Heart right ventricle (tissue), 16 donors: Measurements from ENCODE around the gene CYP4B1. TPM values are rescaled to one million over a fixed set of nuclear protein-coding genes. Genes with fewer than 3 reads are reported as not detected.
A peak's percentile ranks its signal among the peaks of the same experiment; 100 is the strongest.

Experiments
- ATAC-seq, 8 donors: fragments of 200-7000 bp; cut with Tn5 transposase; one replicate each; pipeline ENCODE4 v1.9.1; 2020; ENCODE audit warnings: mild to moderate bottlenecking in 8 of 8, moderate library complexity in 8 of 8, moderate number of reproducible peaks in 1 of 8
- DNase-seq, 2 donors: peaks; one replicate each; pipeline ENCODE4 v3.0.0-alpha.2; 2020
- H3K27ac ChIP-seq, 10 donors: fragments of 200-600 bp; sonication (generic) in 2 of 10; one replicate each; pipeline versions ENCODE4 v1.5.0 to v1.8.0; 2020 to 2022; ENCODE audit warnings: mild to moderate bottlenecking in 3 of 10
- H3K27me3 ChIP-seq, 7 donors: fragments of 200-600 bp; one replicate each; pipeline ENCODE4 v1.8.0; 2021 to 2022; ENCODE audit warnings: mild to moderate bottlenecking in 2 of 7
- H3K36me3 ChIP-seq, 9 donors: fragments of 200-600 bp; sonication (generic) in 1 of 9; one replicate each; pipeline versions ENCODE4 v1.5.0 to v1.8.0; 2020 to 2022; ENCODE audit warnings: mild to moderate bottlenecking in 2 of 9
- H3K4me1 ChIP-seq, 9 donors: fragments of 200-600 bp; sonication (generic) in 1 of 9; one replicate each; pipeline versions ENCODE4 v1.5.0 to v1.8.0; 2020 to 2022; ENCODE audit warnings: mild to moderate bottlenecking in 4 of 9
- H3K4me3 ChIP-seq, 10 donors: fragments of 200-600 bp; sonication (generic) in 2 of 10; one replicate each; pipeline versions ENCODE4 v1.5.0 to v1.8.0; 2020 to 2022; ENCODE audit warnings: mild to moderate bottlenecking in 7 of 10, moderate library complexity in 2 of 10
- H3K9me3 ChIP-seq, 11 donors: fragments of 200-600 bp in 10 of 11; sonication (generic) in 2 of 11; one replicate each; pipeline versions ENCODE4 v1.5.0 to v1.8.0; 2013 to 2022; ENCODE audit warnings: mild to moderate bottlenecking in 2 of 11, control low read depth in 1 of 11, moderate library complexity in 1 of 11
- CTCF ChIP-seq, 9 donors: fragments of 200-600 bp; sonication (generic) in 2 of 9; IDR thresholded peaks; one replicate each; pipeline versions ENCODE4 v1.5.0 to v1.8.0; 2021 to 2022; ENCODE audit warnings: antibody characterized with exemption in 9 of 9, mild to moderate bottlenecking in 5 of 9, moderate library complexity in 1 of 9
- WGBS, 2 donors: extraction: QIAGEN DNeasy Blood & Tissue Kit; methylation state at CpG; one replicate each; pipeline ENCODE4 v1.1.7; 2013; ENCODE audit warnings: inconsistent platforms in 1 of 2; 5-methylcytosine and 5-hydroxymethylcytosine counted together
- intact Hi-C, 10 donors: fragments of 100-400 bp; cut with DNase I; formaldehyde crosslinking; loops; one replicate each; pipeline versions ENCODE4 v1.11.1 to v1.14.2; 2022
- polyA plus RNA-seq, 2 donors: library from polyadenylated mRNA; stranded (reverse); fragments of 200-250 nt; gene quantifications; one replicate each; pipeline ENCODE4 v1.2.3, GENCODE V29; 2013
- total RNA-seq, 10 donors: library from RNA; stranded (reverse); fragmentation: NEBNext Ultra II Directional in 3 of 10; extraction: Animal tissue kit (Norgen Biotek cat#: 25700) in 3 of 10; gene quantifications; one replicate each; pipeline versions ENCODE4 v1.2.1 to v1.2.4, GENCODE V29; 2021 to 2023
- donor health status: Arrhythmogenic right ventricular cardiomyopathy.
- donor health status: ischemic (EF 13 %, LVEDD 7.1; RV severe dilation, severe dysfunction).
- donor health status: healthy with polysubstance abuse.
- donor health status: DM: no; HTN: yes; CAD: no.
- donor health status: DM: no; HTN: no; CAD: no.
- donor health status: ischemic (EF 25% LVEDD 6.9; RV normal size, moderate dysfunction).
- donor health status: ischemic (EF 25% LVEDD 5.7; RV mildly dilated, moderate dysfunction).
- donor health status: healthy.
- donor health status: DM: yes; HTN: yes; CAD: no.
- donor health status: Ischemic cardiomyopathy.
- donor health status: ischemic (EF 35%, LVEDD 5.7; RV mildly dilated, moderate dysfunction).
- donor health status: nonischemic (EF 11% LVEDD 7.7; RV severe dilation, severe dysfunction).
- donor health status: DM: yes; HTN: yes; CAD: no.
- donor health status: PGD.
- donor health status: ischemic (EF 29% LVEDD 5.4; RV normal size, mild dysfunction).
- donor health status: nonischemic (EF 23%, LVEDD 6.1; RV moderate dilation, normal function).

CYP4B1 gene
- total and polyA plus RNA-seq, 12 donors, result 0.77 to 33.2 (median 6.3) TPM

DNA sequence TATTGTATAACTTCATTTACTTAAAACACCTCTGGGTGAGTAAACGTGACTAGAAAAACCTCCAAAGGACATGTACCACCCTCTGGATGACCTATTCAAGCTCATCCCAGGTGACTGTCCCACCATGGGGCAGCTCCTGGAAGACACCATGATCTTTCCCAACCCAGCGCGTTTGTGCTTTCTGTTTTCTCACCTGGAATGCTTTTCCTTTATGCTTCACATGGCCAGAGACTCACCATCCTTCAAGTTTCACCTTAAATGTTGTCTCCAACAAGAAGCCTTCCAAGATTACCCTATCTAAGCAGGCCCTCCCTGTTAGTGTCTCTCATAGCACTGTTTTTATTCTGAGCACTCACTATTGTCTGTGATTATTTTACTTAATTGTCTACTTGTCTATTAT is 11.1 kb downstream of the CYP4B1 start:
- intact Hi-C loops, result loop anchor here in 2 of 10 donors (5.0 to 10.0 kb wide), 2 partner anchors 63 to 65 kb away; no protein-coding TSS in a partner anchor
- no peak for ATAC-seq
- no peak for DNase-seq
- H3K4me1 ChIP-seq, result peaks cover 29 to 59% (median 49%) of the 10 kb centered on the region in 9 donors
- no peaks in the 10 kb centered on the region for H3K9me3 ChIP-seq
- H3K4me3 ChIP-seq, result no peak overlapping the region
- no peak for TF ChIP-seq CTCF (IDR thresholded peaks at IDR 0.05)
- WGBS, 2 donors, result 95% methylated on average over 3 of the region's 3 CpGs
- peaks cover 0 to 3% (median 0%) of the 10 kb centered on the region in 7 donors for H3K27me3 ChIP-seq
- H3K36me3 ChIP-seq, result no peaks in the 10 kb centered on the region
- H3K27ac ChIP-seq, result peak overlapping the region in 5 of 10 donors; percentile 19 to 78 (median 68)

DNA sequence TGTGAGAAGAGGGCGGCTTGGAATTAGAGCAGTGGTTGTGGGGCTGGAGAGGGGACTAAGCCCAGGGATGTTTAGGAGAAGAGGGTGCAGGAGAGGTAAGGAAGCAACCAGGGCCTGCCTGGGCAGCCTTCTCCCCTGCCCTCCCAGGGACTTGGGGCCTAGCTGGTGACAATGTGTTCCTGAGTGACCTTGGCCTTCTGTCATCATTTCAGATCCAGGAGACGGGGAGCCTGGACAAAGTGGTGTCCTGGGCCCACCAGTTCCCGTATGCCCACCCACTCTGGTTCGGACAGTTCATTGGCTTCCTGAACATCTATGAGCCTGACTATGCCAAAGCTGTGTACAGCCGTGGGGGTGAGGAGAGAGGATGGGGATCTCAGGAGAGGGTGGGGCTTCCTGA is 11.8 kb downstream of the CYP4B1 start:
- Histone ChIP-seq H3K27ac (peak overlapping the region in 5 of 10 donors; percentile 57 to 78 (median 68)), H3K4me3 (no peak overlapping the region), H3K36me3 (no peaks in the 10 kb centered on the region), H3K4me1 (peaks cover 25 to 52% (median 42%) of the 10 kb centered on the region in 9 donors), H3K27me3 (peaks cover 0 to 3% (median 0%) of the 10 kb centered on the region in 7 donors), H3K9me3 (no peaks in the 10 kb centered on the region)
- intact Hi-C loops, result no loop called here
- DNase-seq, result no peak
- TF ChIP-seq CTCF (IDR thresholded peaks at IDR 0.05), result no peak
- no peak for ATAC-seq
- WGBS, 2 donors, result 79 to 85% methylated on average over 5 of the region's 5 CpGs

- peak overlapping the region in 1 of 10 donors; percentile 4 for H3K4me3 ChIP-seq
- peaks cover 0 to 3% (median 0%) of the 10 kb centered on the region in 7 donors for H3K27me3 ChIP-seq
- ATAC-seq (no peak), DNase-seq (no peak)
- WGBS, 2 donors, result 79 to 82% methylated on average over 5 of the region's 5 CpGs
- no peaks in the 10 kb centered on the region for H3K9me3 ChIP-seq
- no peaks in the 10 kb centered on the region for H3K36me3 ChIP-seq
- intact Hi-C loops, result no loop called here
- peaks cover 20 to 48% (median 37%) of the 10 kb centered on the region in 9 donors for H3K4me1 ChIP-seq
- no peak for TF ChIP-seq CTCF (IDR thresholded peaks at IDR 0.05)
- H3K27ac ChIP-seq, result peak overlapping the region in 7 of 10 donors; percentile 2 to 78 (median 57)
Observed at GRCh38 chr1:46811053-46811452, 12.2 kb downstream of the CYP4B1 start.

- no peak overlapping the region for H3K4me3 ChIP-seq
- no peak for TF ChIP-seq CTCF (IDR thresholded peaks at IDR 0.05)
- H3K36me3 ChIP-seq, result no peaks in the 10 kb centered on the region
- H3K4me1 ChIP-seq, result peaks cover 11 to 35% (median 25%) of the 10 kb centered on the region in 9 donors
- H3K27me3 ChIP-seq, result peaks cover 0 to under 1% (median 0%) of the 10 kb centered on the region in 7 donors
- H3K27ac ChIP-seq, result peak overlapping the region in 5 of 10 donors; percentile 2 to 78 (median 57)
- DNase-seq (peak in 1 of 2 donors; percentile 40), ATAC-seq (peak; percentile 16 to 70 (median 50))
- no peaks in the 10 kb centered on the region for H3K9me3 ChIP-seq
- intact Hi-C loops, result no loop called here
- WGBS, 2 donors, result 65% methylated on average over 11 of the region's 11 CpGs
Observed at GRCh38 chr1:46812065-46812963, 13.5 kb downstream of the CYP4B1 start.
